HG03571 (cell line): ENCODE data around the gene NSUN3.
"Not testable (repeated sequence)": the region's sequence is repeated elsewhere in the genome, so short reads cannot be mapped to it uniquely, and the experiment has no call there.

Source experiments
- ATAC-seq: cut with Tn5 transposase; IDR thresholded peaks from one replicate; pipeline ENCODE4 v1.9.1; 2021; ENCODE audit not compliant: unreplicated experiment

Gene NSUN3

GRCh38 chr3:94066506-94067500 lies 3.9 kb downstream of the NSUN3 start:
- no peak for ATAC-seq

- no peak for ATAC-seq
These were observed 6.4 kb downstream of the NSUN3 start for GRCh38 chr3:94069194-94069813.

- ATAC-seq = peak; percentile 54
These were observed 7.6 kb downstream of the NSUN3 start for GRCh38 chr3:94070341-94070911.

GRCh38 chr3:94071713-94072284 lies 8.9 kb downstream of the NSUN3 start:
- peak; percentile 60 for ATAC-seq

GRCh38 chr3:94076055-94076454 lies 13.2 kb downstream of the NSUN3 start:
- no peak for ATAC-seq

GRCh38 chr3:94080552-94080951 lies 17.7 kb downstream of the NSUN3 start:
- ATAC-seq = not testable (repeated sequence)

- ATAC-seq = no peak
These were observed 19.0 kb downstream of the NSUN3 start for GRCh38 chr3:94081884-94082283.

GRCh38 chr3:94082391-94082937 lies 19.6 kb downstream of the NSUN3 start:
- ATAC-seq = no peak

- ATAC-seq = no peak
These were observed 20.4 kb downstream of the NSUN3 start for GRCh38 chr3:94083261-94083660.

GRCh38 chr3:94089126-94089525 lies 26.3 kb downstream of the NSUN3 start:
- no peak for ATAC-seq

GRCh38 chr3:94092086-94092485 lies 29.2 kb downstream of the NSUN3 start:
- no peak for ATAC-seq

- no peak for ATAC-seq
These were observed 30.3 kb downstream of the NSUN3 start for GRCh38 chr3:94093151-94093550.

GRCh38 chr3:94095111-94095510 lies 32.2 kb downstream of the NSUN3 start:
- ATAC-seq = no peak

- ATAC-seq = no peak
These were observed 35.6 kb downstream of the NSUN3 start for GRCh38 chr3:94098452-94098851.

GRCh38 chr3:94099311-94099710 lies 36.5 kb downstream of the NSUN3 start:
- ATAC-seq = no peak

- no peak for ATAC-seq
These were observed 39.0 kb downstream of the NSUN3 start for GRCh38 chr3:94101860-94102259.

- ATAC-seq = no peak
These were observed 43.4 kb downstream of the NSUN3 start for GRCh38 chr3:94106268-94106667.

GRCh38 chr3:94110232-94110631 lies 47.4 kb downstream of the NSUN3 start:
- ATAC-seq = not testable (repeated sequence)

- ATAC-seq = no peak
These were observed 48.0 kb downstream of the NSUN3 start for GRCh38 chr3:94110854-94111253.

GRCh38 chr3:94114666-94115065 lies 51.8 kb downstream of the NSUN3 start:
- no peak for ATAC-seq

GRCh38 chr3:94115482-94115881 lies 52.6 kb downstream of the NSUN3 start:
- ATAC-seq = no peak
